GM12864 (cell line): ENCODE measurements around the gene HDLBP.

Experiments used
- DNase-seq: peaks from one replicate; pipeline ENCODE4 v3.0.0-alpha.2; 2011; ENCODE audit warnings: low read depth
- H3K4me3 ChIP-seq: 2 replicates; pipeline ENCODE4 v1.5.1; 2011; ENCODE audit warnings: mild to moderate bottlenecking, low read depth, low read length, control low read depth
- CTCF ChIP-seq: IDR thresholded peaks from 2 replicates; pipeline ENCODE4 v1.5.1; 2011; ENCODE audit warnings: low read depth, mild to moderate bottlenecking, moderate library complexity, low read length, control low read depth, inconsistent platforms; ENCODE audit errors: missing control alignments

The HDLBP gene

DNA sequence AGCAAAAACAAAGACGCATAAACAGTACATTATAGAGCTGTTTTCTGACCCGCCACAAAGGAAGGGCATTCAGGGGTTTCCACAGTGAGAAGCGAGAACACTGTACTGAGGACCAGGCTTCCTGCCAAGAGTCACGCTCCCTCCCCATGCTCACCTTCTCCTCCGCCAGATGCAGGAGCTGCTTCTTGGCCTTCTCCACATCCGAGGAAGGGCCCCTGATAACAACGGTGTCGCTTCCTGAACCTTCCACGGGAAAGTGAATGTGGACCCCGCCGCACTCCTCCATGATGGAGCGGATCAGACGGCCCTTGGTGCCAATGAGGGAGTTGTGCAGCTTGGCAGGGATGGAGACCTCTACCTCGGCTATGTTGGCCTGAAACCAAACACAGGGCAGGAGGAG lies 73.2 kb downstream of the HDLBP start:
- DNase-seq, result no peak
- TF ChIP-seq CTCF, result no peak
- H3K4me3 ChIP-seq, result no peak overlapping the region

DNA sequence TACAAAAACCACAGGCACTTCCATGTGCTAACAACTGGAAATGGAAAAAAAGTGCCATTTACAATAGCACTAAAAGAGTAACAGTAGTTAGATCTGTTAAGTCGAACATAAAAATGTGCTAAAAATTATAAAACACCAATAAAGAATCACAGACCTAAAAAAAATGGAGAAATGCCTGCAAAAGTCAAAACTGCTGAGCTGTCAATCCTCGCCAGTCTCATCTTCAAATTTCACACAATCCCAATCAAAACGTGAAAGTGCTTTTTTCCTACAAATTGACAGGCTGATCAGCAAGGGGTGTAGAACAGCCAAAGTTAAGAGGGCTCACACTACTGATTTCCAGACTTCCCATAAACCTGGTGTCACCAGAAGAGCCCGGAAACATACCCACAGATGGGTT lies 73.8 kb downstream of the HDLBP start:
- DNase-seq, result no peak
- TF ChIP-seq CTCF, result no peak
- H3K4me3 ChIP-seq, result no peak overlapping the region

DNA sequence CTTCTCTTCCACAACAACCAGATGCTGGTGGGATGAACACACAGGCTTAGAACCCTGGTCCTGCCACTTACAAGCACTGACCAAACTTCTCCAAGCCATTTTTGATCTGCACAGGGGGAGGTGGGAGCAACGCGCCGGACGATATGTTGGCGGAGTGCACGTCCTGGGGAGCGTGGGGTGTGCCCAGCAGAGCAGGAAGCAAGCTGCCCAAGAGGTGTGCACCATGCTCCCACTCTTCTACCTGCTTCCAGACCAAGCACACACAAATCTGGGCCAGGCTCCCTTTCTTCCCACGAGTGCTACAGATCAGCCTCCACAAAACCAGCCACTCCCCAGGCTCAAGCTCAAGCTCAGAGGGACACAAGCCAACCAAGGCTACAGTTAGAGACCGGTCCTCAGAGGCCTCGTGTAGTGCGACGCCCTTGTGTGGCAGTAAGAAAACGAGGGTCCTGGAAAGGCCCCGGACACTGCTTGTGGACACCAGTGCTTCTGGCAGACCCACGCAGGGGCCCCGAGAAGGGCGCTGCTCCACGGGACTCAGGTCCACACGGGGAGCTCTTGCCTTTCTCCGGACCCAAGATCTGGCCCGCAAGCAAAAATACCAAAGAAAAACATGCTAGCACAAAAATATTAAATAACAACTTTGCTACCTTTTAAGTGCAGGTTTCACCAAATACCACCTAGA lies 75.0 kb downstream of the HDLBP start:
- no peak for TF ChIP-seq CTCF
- no peak for DNase-seq
- no peak overlapping the region for H3K4me3 ChIP-seq

DNA sequence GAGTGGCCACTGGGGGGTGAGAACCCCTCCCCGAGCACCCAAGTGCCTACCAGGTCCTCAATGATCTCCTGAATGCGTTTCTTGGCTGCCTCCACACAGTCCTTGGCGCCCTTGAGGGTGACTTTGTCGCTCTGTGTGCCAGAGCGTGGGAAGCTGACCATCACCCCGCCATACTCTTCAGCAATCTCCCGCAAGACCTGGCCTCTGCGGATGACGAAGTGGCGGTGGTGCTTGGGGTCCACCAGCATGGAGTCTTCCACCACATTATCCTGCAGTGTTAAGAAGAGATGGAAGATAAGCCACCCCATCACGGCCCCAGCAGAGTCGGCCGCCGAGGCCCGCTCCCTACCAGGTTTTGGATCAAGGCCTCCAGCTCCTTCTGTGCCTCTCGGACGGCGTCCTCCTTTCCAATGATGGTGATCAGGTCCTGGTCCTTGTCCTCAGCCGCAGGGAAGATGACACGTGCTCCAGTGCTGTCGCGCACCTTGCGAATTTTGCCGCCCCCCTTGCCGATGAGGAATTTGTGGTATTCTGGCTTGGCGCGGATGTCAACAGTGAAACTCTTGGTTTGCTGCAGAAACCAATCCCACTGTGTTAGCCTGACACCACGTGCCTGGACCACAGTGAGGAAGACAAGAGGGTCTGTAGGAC lies 75.8 kb downstream of the HDLBP start:
- no peak for TF ChIP-seq CTCF
- H3K4me3 ChIP-seq, result no peak overlapping the region
- DNase-seq, result no peak

DNA sequence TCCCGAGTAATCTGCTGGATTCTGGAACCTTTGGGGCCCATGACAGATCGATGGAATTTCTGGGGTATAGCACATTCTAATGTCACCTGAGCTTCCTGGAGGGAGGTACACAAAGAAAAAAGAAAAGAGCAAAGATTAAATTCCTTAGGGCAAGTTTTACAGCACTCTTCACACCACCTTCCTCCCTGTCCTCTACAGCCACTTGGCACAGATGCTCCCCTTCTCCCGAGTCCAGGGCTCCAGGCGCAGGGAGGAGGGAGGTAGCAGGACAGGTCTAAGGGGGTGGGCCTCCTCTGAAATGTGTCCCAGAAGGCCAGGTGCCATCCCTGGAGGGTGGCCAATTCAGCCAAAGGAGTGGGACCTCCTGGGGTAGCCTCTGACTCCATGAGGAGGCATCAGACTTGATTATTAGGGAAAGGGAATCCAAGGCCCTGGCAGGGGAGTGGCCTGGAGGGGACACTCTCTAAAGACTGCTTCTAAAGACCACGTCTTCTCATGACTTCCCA lies 76.7 kb downstream of the HDLBP start:
- H3K4me3 ChIP-seq, result no peak overlapping the region
- TF ChIP-seq CTCF, result no peak

GRCh38 chr2:241237949-241238371 lies 77.5 kb downstream of the HDLBP start:
- H3K4me3 ChIP-seq, result no peak overlapping the region
- no peak for TF ChIP-seq CTCF
- DNase-seq, result no peak

More for the DNA sequence above, 76.7 kb downstream of the HDLBP start:
- no peak for DNase-seq
